GM21367 (cell line): ENCODE data around the gene SNN.

Experiments
- ATAC-seq: cut with Tn5 transposase; IDR thresholded peaks from one replicate; pipeline ENCODE4 v1.9.1; 2021; ENCODE audit not compliant: unreplicated experiment

Gene SNN

GRCh38 chr16:11666103-11667055 is 1.9 kb upstream of the SNN start:
- no peak for ATAC-seq

DNA sequence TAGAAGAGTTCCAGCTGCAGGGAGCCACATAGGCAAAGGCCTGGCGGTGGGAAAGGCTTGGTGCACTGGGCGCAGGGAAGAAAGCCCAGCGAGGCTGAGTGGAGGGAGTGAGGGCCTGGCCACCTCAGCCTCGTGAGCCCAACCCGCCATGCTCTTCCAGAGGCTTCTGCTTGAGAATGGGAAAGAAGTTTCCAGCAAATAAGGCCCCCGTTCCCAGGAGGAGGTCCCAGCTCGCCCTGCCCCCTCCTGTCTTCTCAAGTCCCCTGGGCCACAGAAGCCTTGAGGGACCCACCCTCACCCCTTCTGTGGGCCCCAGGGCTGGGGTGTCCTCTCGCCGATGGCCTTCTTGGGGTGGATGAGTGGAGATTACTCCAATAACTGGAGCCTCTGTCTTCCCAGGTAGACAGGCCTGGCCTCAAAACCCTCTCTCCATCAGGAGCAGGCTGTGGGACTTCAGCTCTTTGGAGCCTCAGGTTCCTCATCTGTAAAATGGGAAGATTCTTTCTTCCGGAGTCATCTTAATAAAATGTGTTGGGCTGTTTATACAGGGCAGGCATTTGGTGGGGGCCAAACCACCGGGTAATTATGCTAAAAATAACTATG is 933 bp upstream of the SNN start:
- ATAC-seq, result no peak

DNA sequence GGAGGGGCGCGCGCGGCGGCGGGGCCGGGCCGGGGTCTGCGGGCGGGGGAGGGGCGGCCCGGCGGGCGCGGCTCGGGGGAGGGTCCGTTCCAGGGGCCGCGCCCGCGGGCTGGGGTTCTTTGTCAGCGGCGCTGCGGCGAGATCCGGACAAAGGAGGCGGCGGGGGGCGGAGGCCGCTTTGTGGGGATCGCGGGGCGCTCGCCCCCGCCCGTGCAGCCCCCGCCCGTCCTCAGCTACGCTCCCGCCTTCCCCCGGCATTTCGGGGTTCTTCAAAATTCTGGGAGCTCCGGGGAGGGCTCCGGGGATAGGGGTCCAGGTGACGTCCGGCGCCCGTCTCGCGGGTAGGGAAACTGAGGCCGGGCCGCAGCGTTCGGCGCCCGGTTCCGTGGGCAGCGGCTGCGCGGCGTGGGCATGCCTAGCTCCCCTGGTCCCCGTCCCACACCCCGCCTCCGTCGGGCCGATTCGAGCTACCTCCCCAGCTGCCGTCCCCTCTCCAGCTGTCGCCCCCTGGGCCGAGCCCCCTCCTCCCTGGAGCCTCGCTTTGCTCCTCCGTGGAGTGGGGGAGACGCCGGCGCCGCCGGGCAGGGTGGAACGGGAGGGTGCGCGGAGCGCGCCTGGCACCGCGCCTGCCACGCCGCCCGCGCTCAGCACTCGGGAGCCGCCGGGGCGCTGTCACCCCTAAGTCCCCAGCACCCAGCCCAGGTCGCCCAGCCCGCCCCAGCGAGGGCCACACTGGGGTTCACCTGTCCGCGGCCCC is 546 bp downstream of the SNN start:
- no peak for ATAC-seq

GRCh38 chr16:11669380-11670146 is 1.3 kb downstream of the SNN start:
- ATAC-seq, result no peak

DNA sequence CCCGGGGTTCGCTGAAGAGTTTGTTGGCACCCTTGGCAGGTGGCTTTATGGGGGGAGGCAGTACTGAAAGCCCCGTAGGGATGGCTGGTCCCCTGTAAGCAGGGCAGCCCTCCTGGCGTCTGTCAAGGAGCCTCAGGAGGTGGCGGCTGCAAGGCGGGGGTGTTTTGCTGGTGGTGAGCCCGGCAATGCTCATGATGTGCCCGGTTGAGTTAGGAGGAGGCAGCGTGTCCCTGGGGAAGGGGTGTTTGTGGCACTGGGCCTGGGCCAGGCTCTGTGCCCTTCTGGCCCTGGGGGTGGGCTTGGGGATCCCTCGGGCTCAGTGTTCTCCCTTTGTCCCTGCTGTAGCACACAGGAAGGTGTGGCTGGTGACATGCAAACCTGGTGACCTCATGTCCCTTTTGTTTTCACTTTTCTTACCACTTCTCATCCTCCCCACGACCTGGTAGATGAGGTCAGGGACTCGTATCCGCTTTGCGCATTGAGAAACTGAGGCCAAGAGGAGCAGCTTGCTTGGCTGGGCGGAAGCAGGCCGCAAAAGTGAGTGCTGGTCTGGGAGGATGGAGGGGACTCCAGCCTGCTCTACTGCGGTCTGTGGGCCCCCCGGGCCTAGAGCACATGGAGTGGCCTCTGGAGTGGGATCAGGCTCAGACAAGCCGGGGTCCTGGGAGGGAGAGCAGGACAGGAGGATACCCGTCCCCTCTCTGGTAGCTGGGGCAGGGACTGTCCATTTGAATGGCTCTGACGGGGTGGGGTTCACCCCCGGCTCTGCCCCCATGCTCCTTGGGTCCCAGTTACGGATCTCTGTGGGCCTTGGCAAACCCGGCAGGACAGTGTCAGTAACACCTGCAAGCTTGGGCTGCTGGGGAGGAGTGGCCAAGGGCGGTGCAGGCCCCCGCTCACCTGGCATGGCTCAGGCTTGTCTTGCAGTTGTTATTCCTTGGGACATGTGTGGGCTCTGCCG is 2.2 kb downstream of the SNN start:
- ATAC-seq, result no peak

- no peak for ATAC-seq
Observed at GRCh38 chr16:11671271-11671670, 3.0 kb downstream of the SNN start.

GRCh38 chr16:11671676-11672075 is 3.4 kb downstream of the SNN start:
- ATAC-seq, result no peak

GRCh38 chr16:11672206-11673090 is 4.2 kb downstream of the SNN start:
- no peak for ATAC-seq

- ATAC-seq, result no peak
Observed at GRCh38 chr16:11673091-11674000, 5.1 kb downstream of the SNN start.

DNA sequence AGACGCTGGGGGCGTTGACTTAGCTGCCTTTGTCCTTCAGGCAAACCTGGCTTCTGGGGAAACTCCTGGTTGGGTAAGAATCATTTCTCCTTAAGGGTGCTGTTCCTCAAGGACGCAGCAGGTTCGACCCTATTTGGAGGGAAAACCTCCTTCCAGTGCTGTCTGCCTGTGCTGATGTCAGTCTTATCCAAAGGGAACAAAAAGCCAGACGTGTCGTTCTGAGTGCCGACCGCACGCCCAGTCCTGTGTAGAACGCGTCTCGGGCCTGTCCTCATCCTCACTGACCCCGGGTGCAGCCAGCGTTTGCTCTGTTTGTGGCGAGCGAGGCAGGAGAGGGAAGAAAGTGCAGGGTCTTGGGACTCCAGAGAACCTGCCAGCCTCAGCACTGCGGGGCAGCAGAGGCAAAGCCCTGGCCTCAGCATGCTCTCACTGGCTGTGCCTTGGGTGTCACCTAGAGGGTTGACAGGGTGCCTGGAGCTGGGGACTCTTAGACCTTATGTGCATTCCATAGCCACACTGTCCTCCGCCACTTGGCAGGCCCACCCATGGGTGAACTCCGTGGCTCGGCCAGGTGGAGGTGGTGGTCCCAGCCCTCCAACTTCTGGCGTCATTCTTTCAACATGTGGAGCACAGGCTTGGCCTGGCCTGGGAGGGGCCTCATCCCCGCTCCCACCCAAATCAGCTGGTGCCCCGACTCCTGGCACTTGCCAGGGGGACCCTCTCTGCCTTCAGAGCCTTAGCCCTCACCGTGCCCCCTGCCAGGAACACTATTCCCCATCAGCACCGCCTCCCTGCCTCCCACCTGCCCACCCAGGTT is 6.0 kb downstream of the SNN start:
- no peak for ATAC-seq

DNA sequence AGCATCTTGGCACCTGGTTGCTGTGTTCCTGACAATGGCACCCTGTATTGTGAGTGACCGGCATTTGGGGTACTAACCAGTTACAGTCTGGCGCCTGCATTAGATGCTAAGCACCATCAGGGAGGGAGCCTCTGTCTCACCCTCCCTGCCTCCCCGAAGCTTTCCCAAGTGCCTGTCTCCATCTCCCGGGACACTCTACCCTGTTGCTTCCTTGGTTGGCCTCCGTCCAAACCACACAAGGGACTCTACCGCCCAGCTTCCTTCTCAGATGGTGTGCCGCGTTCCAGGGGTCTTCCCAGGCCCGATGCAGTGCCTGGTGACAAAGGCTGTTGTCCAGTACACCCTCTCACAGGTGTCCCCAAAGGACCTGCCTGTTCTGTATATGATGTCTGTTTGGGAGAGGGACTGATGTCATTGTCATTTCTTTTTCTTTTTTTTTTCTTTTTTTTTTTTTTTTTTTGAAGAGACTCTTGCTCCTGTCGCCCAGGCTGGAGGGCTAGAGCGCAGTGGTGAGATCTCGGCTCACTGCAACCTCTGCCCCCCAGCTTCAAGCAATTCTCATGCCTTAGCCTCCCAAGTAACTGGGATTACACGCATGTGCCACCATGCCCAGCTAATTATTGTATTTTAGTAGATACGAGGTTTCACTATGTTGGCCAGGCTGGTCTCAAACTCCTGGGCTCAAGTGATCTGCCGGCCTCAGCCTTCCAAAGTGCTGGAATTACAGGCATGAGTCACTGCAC is 6.7 kb downstream of the SNN start:
- no peak for ATAC-seq

- ATAC-seq, result no peak
Observed at GRCh38 chr16:11675561-11676511, 7.6 kb downstream of the SNN start.

- ATAC-seq, result no peak
Observed at GRCh38 chr16:11676799-11677198, 8.5 kb downstream of the SNN start.

- no peak for ATAC-seq
Observed at GRCh38 chr16:11677451-11677951, 9.2 kb downstream of the SNN start.
